GM12874 (cell line): ENCODE data around the gene ESM1.

Experiments
- CTCF ChIP-seq: IDR thresholded peaks from 2 replicates; pipeline ENCODE4 v1.5.1; 2011; ENCODE audit warnings: low read depth, mild to moderate bottlenecking, control low read depth, low read length, moderate library complexity; ENCODE audit not compliant: insufficient read depth

Gene ESM1

GRCh38 chr5:54975701-54976100 lies 9.7 kb downstream of the ESM1 start:
- TF ChIP-seq CTCF, result no peak

- no peak for TF ChIP-seq CTCF
Measured at GRCh38 chr5:54969856-54970828, 15.3 kb downstream of the ESM1 start.

GRCh38 chr5:54969242-54969641 lies 16.2 kb downstream of the ESM1 start:
- no peak for TF ChIP-seq CTCF

GRCh38 chr5:54965806-54966205 lies 19.6 kb downstream of the ESM1 start:
- no peak for TF ChIP-seq CTCF

- TF ChIP-seq CTCF, result no peak
Measured at GRCh38 chr5:54964405-54964804, 21.0 kb downstream of the ESM1 start.

- 0 out of 2 replicates have a peak, but pooled peaks have one; percentile 19 for TF ChIP-seq CTCF
Measured at GRCh38 chr5:54959673-54960418, 25.5 kb downstream of the ESM1 start.

- no peak for TF ChIP-seq CTCF
Measured at GRCh38 chr5:54956922-54957321, 28.5 kb downstream of the ESM1 start.
